GM12864 (cell line): ENCODE measurements around the gene MPRIP.

ENCODE experiments used
- DNase-seq: peaks from one replicate; pipeline ENCODE4 v3.0.0-alpha.2; 2011; ENCODE audit warnings: low read depth
- H3K4me3 ChIP-seq: 2 replicates; pipeline ENCODE4 v1.5.1; 2011; ENCODE audit warnings: mild to moderate bottlenecking, low read depth, low read length, control low read depth
- TF ChIP-seq, protein P1 (sequence below): IDR thresholded peaks from 2 replicates; pipeline ENCODE4 v1.5.1; 2011; ENCODE audit warnings: low read depth, mild to moderate bottlenecking, moderate library complexity, low read length, control low read depth, inconsistent platforms; ENCODE audit errors: missing control alignments

Gene MPRIP

DNA sequence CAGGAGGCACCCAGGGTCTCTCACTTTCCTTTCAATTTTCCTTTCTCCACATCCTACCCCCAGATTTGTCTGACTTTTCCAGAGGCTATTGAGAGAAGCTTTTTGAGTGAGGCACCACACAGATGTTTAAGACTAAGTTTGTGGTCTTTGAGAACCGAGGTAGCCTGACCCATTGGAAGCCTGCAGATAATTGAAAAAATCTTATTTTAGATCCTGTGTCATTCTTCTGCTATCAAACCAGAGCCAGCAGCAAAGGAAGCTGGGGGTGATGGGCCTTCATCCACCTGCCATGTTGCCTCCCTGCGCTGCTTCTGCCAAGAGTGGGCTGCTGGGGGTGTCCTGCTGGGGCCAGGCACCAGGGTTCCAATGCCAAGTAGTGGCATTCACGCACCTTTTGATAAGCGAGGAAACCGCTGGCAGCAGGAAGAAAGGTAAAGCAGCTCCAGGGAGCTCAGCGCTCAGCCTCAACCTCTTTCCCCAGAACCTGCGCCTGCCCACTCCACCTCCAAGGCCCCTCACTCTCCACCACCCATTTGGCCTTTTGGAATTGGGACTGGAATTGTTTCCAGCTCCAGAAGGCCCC, 55.6 kb downstream of the MPRIP start:
- no peak overlapping the region for H3K4me3 ChIP-seq
- no peak for DNase-seq
- TF ChIP-seq, protein P1, sequence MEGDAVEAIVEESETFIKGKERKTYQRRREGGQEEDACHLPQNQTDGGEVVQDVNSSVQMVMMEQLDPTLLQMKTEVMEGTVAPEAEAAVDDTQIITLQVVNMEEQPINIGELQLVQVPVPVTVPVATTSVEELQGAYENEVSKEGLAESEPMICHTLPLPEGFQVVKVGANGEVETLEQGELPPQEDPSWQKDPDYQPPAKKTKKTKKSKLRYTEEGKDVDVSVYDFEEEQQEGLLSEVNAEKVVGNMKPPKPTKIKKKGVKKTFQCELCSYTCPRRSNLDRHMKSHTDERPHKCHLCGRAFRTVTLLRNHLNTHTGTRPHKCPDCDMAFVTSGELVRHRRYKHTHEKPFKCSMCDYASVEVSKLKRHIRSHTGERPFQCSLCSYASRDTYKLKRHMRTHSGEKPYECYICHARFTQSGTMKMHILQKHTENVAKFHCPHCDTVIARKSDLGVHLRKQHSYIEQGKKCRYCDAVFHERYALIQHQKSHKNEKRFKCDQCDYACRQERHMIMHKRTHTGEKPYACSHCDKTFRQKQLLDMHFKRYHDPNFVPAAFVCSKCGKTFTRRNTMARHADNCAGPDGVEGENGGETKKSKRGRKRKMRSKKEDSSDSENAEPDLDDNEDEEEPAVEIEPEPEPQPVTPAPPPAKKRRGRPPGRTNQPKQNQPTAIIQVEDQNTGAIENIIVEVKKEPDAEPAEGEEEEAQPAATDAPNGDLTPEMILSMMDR, result no peak

DNA sequence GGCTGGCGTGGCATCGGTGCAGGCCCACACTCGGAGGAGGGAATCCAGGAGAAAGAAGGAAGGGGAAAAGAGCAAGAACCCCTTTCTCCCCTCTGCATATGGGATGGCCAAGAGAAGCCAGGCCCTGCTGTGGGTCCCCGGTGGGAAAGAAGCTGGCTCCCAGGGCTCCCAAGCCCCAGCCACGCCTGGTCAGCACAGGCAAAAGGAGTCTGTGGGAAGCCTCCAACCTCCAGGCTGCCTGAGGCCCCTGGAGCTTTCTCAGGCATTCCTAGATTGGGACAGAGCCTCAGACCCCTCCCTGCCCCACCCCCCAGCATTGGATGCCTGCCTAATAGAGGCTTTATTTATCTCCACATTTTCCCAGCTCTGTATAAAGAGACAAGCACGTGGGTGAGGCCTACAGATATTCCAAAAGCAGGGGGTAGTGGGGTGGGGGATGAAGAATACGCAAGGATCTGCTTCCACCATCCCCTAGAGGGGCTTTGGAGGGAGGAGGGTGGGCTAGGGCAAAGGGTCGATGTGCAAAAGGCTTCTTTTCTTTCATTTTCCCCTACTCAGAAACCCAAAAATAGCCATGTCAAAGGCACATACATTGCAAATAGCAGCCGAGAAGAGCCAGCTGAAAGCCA, 56.4 kb downstream of the MPRIP start:
- DNase-seq, result no peak
- H3K4me3 ChIP-seq, result no peak overlapping the region
- TF ChIP-seq, protein P1, result no peak

DNA sequence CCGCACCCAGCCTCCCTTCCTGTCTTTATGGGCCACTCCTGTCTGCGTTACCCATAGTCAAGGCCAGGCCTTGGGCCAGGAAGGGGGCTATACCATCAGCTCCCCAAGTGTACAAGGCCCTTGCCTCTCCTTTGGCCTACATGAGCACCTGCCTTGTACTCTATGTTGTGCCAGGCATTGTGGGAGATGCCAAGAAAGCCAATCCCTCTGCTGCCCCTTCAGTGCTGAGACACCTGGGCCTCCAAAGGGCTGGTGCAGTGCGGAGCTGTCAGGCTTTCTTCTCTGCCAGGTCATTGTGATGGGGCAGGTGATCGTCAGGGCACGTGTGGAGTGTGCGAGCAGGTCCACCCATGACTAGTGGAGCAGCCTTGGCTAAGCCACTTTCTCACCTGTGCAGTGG, 59.9 kb downstream of the MPRIP start:
- DNase-seq, result no peak
- H3K4me3 ChIP-seq, result no peak overlapping the region
- TF ChIP-seq, protein P1, result no peak

DNA sequence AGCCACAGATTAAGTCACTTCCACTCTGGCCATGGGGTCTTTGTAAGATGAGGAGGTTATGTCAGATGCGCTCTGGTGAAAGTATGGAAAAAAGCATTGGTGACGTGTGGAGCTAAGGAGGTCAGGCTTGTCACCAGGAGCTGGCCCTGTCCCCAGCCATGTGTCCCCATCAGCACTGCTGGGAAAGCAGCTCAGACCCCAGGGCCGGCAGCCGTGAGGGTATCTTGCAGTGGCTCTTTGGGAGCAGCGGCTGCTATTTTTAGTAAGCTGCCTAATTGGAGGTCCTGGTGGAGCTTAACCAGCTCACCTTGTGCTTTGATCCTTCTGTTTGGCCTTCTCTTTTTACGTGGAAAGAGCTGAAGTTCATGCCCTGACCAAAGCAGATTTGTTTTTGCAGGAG, 60.9 kb downstream of the MPRIP start:
- H3K4me3 ChIP-seq, result no peak overlapping the region
- TF ChIP-seq, protein P1, result no peak
- no peak for DNase-seq

DNA sequence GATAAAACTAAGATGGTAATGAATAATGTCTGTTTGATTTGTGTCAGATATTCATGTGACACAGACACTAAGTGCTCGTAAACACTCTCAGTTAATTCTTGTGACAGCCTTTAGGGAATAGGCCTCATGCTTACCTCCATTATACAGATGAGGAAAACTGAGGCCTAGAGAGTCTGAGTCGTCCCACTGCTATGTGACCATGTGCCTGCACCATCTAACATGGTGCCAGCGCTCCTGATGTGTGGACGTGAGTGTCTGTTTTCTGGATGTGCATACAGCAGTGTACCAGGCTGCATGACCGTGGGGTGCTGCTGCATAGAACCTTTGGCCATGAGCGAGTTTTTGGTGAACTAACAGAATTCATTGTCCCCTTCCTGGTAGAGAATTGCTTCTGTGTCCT, 61.8 kb downstream of the MPRIP start:
- TF ChIP-seq, protein P1, result no peak
- H3K4me3 ChIP-seq, result no peak overlapping the region
- no peak for DNase-seq

DNA sequence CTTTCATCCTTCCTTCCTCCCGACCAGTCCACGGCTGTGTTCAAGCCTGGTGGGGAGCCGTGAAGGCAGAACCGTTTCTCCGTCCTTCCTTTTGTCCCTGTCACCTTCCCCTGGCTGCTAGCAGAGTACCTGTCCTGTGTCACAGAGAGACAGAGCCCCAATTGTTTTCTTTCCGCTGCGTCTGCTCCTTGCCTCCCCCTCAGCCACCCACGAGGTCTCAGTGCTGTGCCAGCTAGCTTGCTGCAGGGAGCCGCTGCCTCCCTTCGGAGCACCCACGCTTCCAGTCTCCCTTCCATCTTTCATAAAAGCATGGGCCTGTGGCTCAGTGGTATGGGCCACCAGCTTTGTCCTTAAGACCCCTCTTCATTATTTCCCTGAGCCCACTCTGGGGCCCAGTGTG, 62.2 kb downstream of the MPRIP start:
- TF ChIP-seq, protein P1, result no peak
- DNase-seq, result no peak
- H3K4me3 ChIP-seq, result no peak overlapping the region

DNA sequence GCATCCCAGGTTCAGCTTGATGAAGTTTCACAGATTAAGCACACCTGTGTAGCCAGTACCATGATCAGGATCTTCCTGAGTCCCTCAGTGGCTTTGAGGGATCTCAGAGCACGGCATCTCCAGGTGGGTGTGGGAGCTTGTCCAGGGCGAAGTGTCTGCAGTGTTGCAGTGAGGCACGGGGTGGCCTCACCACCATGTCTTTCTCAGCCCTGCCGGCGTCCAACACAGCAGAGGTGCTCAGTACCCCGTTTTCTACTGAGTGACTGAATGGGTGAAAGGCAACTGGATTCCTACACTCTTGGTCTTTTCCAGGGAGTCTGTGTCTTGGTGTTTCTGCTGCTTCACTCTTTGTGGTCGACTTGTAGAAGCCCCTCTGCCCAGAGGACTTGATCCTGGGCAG, 63.7 kb downstream of the MPRIP start:
- no peak overlapping the region for H3K4me3 ChIP-seq
- TF ChIP-seq, protein P1, result no peak
- DNase-seq, result no peak
